Lung microvascular endothelial cell (primary cell): Measurements from ENCODE around the gene ASGR2. TPM values are rescaled to one million over a fixed set of nuclear protein-coding genes. Genes with fewer than 3 reads are reported as not detected.
"Not testable (repeated sequence)": the region's sequence is repeated elsewhere in the genome, so short reads cannot be mapped to it uniquely, and the experiment has no call there.

ENCODE experiments used
- DNase-seq, 2 donors: peaks; one replicate each; pipeline versions ENCODE4 v3.0.0 to v3.0.0-alpha.2; 2010; ENCODE audit warnings: low read depth in 2 of 2
- total RNA-seq: library from RNA; depleted of rRNA; stranded (reverse); fragments of >200 nt; gene quantifications from 2 replicates; pipeline ENCODE4 v1.2.1, GENCODE V29; 2014

Gene ASGR2
- total RNA-seq, 1 donor from 2014 or later, result not detected

DNA sequence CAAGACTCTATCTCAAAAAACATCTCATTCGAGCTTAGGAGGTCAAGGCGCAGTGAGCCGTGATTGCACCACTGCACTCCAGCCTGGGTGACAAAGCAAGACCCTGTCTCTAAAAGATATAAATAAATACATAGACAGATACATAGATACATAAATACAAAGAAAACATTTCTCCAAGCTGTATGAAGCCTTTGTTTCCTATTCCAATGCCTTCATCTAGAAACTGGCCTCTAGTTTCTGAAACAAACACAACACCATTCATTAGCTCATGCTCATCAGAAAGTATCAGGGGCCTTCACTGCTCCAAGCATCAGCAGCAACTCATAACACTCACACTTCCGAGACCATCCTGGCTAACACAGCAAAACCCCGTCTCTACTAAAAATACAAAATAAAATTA lies 10.3 kb upstream of the ASGR2 start:
- DNase-seq, result no peak

DNA sequence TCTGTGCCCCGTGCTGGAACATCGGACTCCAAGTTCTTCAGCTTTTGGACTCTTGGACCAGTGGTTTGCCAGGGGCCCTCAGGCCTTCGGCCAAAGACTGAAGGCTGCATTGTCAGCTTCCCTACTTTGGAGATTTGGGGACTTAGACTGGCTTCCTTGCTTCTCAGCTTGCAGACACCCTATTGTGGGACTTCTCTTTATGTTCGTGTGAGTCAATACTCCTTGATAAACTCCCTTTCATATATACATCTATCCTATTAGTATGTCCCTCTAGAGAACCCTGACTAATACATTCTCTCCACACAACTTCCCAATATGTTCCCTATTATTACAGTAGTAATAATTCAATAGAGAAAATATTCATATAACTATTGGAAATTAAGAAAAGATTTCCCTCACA lies 9.2 kb upstream of the ASGR2 start:
- no peak for DNase-seq

DNA sequence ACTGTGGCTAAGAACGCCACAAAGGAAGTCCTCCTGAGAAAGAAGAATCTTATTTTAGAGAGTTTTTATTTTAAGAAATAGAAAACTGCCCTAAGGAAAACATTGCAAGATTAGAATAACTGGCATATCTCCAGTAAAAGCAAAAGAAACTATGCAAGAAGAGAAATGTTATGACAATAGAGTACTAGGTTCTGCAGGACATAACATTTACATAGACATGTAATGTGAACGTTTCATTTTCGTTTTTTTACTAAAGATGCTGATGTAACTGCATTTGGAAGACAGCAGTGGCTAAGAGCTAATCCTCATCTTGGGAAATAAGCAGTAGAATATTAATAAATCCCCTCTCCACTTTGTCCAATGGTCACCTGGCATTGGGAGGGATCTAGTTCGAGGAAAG lies 7.8 kb upstream of the ASGR2 start:
- DNase-seq, result no peak

DNA sequence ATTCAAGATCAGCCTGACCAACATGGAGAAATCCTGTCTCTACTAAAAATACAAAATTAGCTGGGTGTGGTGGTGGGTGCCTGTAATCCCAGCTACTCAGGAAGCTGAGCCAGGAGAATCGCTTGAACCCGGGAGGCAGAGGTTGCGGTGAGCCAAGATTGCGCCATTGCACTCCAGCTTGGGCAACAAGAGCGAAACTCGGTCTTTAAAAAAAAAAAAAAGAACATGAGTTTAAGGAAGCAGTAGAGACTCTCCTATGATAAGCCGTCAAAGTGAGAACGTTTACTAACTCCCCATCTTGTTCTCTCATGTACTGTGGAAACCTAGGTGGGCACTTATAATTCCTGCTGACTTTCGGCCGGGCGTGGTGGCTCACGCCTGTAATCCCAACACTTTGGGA lies 6.0 kb upstream of the ASGR2 start:
- not testable (repeated sequence) for DNase-seq

DNA sequence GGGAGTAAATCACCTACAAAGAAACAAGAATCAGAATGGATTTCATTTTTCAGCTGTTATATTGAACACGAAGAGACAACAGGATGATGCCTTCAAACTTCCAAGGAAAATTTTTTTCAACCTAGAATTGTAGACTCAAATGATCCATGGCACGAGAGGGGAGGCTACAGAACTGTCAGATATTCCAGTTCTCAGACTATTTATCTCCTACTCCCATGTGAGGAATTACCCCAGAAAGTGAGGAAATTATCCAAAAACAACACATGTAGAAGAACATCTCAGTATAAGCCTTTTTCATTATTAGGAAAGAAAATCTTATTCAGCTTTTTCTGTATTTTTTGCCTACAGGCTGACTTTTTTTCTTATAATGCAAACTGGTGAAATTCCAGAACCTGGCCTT lies 5.5 kb upstream of the ASGR2 start:
- DNase-seq, result no peak

DNA sequence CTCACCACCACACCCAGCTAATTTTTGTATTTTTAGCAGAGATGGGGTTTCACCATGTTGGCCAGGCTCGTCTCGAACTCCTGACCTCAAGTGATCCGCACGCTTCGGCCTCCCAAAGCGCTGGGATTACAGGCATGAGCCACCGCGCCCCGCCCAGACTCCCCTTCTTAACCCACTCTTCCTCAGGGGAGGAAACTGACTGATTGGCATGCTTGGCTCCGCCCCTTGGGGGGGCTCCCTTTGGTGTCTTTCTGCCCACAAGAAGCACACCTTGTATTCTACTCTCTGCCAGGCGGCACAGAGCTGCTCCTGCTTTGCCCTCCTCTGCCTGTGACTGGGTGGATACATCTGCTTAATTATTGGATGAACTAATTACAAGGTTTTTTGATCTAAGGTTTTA lies 4.7 kb upstream of the ASGR2 start:
- no peak for DNase-seq

DNA sequence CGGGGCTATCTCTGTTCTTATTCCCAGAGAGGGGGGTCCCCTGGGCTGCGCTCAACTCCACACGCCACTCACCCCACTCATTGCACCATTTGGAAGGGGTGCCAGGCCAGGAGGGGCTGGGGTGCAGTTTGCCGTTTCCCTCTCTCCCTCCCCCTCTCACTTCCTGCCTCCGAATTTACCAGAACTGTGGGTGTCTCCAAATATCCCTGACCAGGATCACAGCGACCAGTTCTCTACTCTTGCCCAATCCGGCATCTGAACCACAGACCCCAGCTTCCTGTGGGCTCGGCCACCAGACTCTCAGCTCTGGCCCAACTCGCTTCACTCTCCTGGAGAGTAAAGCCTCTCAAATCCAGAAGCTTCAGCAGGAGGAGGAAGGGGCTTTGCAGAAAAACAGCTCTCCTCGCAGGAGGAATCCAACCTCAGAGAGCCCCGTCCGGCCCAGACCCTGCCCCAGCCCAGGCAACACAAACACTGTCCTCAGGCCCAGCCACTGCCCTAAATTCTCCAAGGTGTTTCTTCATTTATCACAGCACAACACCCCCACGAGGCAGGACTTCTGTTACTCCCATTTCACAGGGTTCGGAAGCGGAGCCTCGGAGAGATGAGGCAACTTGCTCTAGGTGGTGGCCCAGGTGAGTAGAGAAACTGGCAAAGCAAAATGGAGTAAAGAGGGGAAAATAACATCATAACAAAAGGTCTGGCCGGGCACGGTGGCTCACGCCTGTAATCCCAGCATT lies 423 bp upstream of the ASGR2 start:
- DNase-seq, result no peak

DNA sequence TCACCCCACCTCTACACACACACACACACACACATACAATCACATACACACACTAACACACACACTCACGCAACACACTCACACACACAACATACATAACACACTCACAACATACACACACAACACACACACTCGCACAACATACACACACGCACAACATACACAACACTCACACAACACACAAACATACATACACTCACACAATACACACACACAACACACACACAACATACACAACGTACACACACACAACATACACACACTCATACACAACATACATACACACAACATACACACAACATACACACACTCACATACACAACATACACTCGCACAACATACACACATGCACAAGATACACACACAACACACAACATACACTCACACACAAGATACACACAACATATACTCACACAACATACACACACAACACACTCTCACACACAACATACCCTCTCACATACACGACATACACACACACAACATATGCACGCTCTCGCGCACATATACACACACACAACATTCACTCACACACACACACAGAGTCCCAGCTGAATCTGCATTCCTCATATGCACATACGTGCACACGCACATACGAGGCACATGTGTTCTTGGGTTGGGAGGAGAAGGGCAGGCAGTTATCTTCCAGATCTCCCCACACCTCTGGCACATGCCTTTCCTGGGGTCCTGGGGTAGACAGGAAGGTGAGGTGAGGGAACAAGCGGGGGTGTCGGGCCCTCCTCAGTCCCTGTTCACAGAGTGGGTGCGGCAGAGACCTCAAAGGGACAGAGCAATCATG lies 1.1 kb downstream of the ASGR2 start:
- no peak for DNase-seq

DNA sequence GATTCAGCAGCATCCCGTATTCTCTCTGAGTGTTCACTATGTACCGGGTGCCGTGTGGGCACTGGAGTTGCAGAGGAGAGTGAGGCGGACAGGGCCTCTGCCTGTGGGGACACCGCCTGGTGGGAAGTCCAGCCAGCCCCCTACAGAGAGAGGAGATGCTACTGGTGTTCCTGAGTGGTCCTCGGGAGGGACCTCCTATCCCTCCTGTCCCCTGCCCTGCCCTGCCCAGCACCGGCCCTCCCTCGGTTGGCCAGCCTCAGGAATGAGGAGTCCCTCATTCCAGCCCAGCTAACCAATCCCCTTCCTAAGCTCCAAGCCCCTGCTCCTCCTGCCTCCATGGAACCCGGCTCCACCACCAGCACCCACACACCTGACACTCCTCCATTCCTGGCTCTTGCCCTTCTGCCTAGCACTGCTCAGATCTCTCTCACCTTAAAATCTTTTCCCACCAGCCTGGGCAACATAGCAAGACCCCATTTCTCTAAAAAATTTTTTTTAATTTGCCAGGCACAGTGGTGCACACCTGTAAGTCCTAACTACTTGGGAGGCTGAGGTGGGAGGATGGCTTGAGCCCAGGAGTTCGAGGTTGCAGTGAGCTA lies 2.0 kb downstream of the ASGR2 start:
- no peak for DNase-seq

DNA sequence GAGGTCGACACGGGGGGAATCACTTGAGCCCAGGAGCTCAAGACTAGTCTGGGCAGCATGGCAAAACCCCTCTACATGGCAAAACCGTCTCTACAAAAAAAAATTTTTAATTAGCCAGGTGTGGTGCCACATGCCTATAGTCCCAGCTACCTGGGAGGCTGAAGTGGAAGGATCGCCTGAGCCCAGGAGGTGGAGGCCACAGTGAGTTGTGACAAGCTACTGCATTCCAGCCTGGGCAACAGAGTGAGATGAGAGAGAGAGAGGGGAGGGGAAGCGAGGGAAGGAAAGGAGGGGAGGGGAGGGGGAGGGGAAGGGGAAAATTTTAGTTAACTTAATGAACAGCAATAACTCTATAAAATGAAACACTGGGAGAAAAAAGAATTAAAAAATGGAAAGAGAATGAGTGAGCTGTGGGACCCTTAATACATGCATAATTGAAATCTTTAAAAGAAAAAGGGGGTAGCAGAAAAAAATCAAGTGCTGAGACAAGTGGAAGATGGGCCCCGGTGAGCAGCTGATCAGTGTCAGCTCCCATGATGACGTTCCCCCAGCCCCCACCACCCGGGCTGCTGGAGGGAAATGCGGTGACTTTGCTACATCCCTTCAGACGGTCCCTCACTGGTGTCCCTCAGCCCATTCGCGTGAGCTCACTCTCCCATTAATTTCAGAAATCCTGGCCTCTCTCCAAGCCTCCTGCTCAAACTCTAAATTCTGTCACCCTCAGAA lies 2.7 kb downstream of the ASGR2 start:
- DNase-seq, result no peak

DNA sequence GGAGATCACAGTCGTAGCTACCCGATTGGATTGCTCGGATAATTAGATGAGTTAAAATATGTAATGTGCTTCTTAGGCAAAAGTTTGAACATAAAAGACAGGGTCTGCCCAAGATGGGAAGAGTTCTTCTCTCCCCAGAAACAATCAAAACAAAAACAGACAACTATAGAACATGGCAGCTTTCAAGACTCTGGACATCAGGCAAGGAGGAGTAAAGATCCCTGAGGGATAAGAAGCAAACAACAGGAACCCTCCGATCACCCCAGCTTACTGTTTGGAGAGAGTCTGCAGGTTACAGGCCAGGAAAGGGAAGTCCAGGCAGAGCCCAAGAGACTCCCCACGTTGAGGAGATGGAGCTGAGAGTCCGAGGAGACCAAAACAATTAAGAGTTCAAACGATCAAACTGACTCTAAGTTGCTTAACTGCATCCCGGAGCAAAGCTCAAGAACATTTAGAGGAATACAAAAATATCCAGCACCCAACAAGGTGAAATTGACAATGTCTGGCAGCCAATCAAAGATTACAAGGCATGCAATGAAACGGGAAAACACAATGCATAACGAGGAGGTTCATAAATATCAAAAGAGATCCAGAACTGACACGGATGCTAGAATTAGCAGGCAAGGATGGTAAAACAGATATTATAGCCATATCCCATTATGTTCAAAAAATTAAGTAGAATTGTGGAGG lies 3.9 kb downstream of the ASGR2 start:
- no peak for DNase-seq

DNA sequence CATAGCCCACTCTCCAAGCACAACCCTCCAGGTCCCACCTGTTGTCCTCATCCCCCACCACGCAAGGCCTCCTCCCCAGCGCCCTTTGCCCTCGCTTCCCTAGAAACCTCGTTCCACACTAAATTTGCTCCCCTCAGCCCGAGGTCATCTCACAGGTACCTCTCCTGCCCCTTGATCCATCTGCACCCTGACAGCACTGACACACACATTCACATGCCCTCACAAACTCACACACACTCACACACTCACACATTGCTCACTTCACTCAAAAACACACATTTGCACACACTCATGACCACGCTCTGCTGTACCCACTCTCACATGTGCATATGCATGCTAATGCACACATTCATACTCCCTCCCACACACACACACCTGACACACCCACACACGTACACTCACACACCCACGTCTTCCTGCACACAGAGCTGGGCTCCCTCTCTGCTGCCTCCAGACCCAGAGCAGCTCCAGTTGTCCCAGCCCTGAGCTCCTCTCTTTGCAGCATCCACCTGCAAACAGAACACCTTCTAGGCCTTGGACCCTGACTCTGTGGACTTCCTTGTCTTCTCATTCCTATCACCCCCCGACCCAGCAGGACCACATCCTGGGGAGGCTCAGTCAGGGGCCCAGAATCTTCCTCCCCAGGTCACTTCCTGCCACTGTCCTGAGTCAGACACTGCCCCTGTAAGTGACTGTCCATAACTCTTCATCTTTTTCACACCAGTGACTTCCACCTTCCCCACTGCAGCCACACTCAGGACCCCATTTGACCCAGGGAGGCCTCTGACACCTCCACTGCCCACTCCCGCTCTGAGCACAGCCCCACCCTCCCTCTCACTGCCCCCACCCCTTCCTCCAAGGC lies 4.9 kb downstream of the ASGR2 start:
- DNase-seq, result no peak

DNA sequence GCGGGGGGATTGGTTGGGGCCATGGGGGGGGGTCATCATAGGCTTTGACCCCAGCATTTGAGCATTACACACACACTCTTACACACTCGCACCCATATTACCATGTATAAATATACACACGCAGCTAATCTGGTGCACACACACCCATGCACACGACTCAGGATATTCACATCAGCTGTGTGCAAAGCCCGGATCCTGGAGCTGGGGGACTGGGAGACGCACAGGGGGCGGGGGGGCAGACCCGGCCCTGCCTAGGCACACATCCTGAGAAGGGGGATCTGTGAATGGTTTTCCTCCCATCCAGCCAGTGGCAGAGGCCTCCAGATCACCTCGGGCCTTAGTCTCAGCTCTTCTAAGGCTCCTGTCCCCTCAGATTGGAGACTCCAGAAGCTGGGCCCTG lies 5.6 kb downstream of the ASGR2 start:
- DNase-seq, result no peak

DNA sequence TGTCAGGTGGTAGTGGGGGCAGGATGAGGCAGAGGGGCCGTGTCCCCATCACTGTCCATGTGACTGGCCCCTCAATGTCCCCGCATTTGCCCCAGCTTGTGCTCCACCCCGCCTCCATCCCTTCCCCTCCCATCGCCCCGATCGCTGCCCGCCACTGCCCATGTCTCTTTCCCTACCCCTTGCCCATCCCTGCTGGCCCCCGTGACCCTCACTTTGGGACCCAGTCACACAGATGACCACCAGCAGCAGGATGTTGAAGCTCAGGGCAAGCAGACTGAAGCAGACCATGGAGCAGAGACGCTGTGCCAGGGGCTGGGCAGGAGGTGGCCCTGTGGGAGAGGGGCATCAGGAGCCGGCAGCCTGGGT lies 6.1 kb downstream of the ASGR2 start:
- DNase-seq, result no peak

DNA sequence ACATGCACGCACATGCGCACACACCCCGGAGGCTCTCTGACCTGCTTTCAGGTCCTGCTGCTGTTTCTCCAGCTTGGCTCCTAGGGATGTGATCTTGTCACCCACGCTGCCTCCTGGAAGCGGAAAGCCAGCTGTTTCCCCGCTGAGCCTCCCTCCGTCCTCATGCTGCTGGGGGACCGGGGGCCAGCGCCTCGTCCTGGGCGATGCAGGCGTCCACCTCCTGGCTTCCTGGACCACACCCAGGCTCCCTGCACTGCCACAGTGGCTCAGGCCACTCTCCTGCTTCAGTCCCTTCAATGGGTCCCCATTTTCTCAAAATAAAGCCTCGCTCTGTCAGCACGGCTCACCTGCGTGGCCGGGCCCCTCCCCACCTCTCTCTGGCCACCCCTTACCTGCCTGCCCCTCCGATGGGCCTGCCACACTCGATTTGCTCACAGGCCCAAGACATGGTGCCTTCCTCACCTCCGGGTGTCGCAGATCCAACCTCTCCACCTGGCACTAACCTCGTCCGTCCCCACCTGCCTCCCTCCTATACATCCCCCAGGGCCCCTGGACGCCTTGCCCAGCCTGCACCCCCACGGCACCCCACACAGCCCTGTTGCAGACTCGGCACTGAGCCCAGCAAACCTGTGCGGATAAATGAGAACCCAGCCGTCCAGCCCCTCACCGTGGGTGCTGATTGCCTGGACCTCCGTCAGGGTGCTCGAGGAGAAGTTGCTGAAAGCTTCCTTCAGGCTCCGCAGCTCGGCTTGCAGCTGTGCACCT lies 6.6 kb downstream of the ASGR2 start:
- DNase-seq, result no peak

DNA sequence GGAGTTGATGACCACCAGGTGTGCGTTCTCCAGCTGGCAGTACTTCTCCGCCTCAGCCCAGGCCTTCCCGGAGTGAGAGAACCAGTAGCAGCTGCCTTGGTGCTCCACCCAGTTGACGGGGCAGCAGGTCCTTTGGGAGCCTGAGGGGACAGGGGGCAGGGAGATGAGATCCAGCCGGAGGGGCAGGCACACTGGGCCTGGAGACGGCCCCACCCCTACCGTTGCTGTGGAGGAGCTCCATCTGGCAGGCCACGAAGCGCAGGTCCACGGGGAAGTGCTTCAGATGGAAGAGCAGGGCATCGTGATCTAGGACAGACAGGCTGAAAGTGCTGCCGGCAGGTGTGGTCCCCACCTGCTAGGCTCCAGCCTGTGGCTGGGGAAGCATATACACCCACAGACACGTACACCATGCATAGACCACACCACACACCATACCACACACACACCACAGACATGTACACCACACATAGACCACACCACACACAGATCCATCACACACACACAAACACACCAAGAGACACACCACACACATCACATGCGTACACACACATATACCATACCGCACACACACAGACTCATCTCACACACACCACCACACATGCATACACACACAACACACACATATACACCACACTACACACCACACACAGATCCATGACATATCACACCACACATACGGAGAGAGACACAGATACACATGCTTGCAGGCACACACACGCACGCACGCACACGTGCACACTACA lies 7.4 kb downstream of the ASGR2 start:
- DNase-seq, result no peak

DNA sequence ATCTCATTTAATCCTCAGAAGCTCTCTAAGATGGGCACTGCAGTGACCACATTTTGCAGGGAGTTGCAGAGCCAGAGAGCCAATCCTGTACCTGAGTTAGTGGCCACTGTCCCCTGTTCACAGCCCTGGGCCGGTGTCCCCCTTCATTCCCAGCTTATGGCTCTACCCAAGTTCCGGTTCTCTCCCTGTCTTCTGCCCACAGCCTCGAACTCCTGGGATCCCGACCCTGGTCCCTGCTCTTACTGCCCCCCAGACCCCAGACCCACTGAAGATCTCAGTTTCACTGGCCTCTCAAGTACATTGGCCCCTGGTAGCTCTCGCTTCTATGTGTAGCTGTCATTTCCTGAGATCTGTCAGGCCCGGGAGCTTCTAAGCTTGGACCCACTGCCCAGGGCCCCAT lies 12.2 kb downstream of the ASGR2 start:
- DNase-seq, result no peak

DNA sequence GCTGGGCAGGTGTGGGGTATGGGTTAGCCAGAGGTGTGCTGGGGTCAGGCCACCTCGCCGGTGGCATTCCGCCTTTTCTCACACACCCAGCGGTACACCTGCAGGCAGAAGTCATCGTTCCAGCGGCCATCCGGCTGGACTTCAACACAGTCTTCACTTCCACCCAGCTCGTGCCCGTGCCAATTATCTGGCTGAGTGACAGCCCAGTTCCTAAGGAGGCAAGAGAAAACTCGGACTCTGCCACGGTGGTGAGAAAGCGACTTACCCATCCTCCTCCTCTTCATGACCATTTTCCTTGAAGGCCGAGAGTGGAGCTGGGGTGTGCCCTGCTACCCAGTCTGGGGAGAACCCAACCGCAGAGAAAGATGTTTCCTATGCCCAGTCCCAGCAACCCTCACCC lies 13.1 kb downstream of the ASGR2 start:
- no peak for DNase-seq
